K562 (cell line): Measurements from ENCODE around the gene LRRC57. TPM values are rescaled to one million over a fixed set of nuclear protein-coding genes. Genes with fewer than 3 reads are reported as not detected.

ENCODE experiments used
- E2F3 ChIP-seq: fragments of 250-450 bp; sonication (Bioruptor Pico); IDR thresholded peaks from 2 replicates; pipeline ENCODE4 v1.4.0; 2020; ENCODE audit warnings: mild to moderate bottlenecking
- ELF2 ChIP-seq: fragments of 250-450 bp; sonication (Bioruptor Pico); IDR thresholded peaks from 2 replicates; pipeline ENCODE4 v1.5.0; 2021; ENCODE audit warnings: mild to moderate bottlenecking
- GATA2 ChIP-seq: sonication (generic); formaldehyde crosslinking; IDR thresholded peaks from 2 replicates; pipeline ENCODE4 v1.4.0; 2020; ENCODE audit warnings: mild to moderate bottlenecking, missing genetic modification reagents
- JUND ChIP-seq, 2 experiments: IDR thresholded peaks; 2 replicates in 1 of 2; 3 replicates in 1 of 2; pipeline ENCODE4 v1.6.1; 2011; ENCODE audit warnings: borderline replicate concordance in 2 of 2, low read depth in 2 of 2, low read length in 2 of 2, improper control_type of control experiment in 1 of 2, missing biosample characterization in 1 of 2, missing genetic modification characterization in 1 of 2, missing genetic modification reagents in 1 of 2
- KAT8 ChIP-seq: fragments of 450-650 bp; IDR thresholded peaks from 2 replicates; pipeline ENCODE4 v1.6.1; 2016; ENCODE audit warnings: low read depth, mild to moderate bottlenecking
- RCOR1 ChIP-seq, 2 experiments: IDR thresholded peaks; 2 replicates each; pipeline ENCODE4 v1.6.1; 2012; ENCODE audit warnings: low read depth in 2 of 2, low read length in 2 of 2, borderline replicate concordance in 1 of 2, improper control_type of control experiment in 1 of 2
- ZFX ChIP-seq: sonication (generic); formaldehyde crosslinking; IDR thresholded peaks from 2 replicates; pipeline ENCODE4 v1.8.0; 2022; ENCODE audit warnings: mild to moderate bottlenecking, missing genetic modification reagents, moderate library complexity
- ZNF644 ChIP-seq: fragments of 200-800 bp; sonication (Bioruptor generic); IDR thresholded peaks from 2 replicates; pipeline ENCODE4 v1.6.1; 2016; ENCODE audit warnings: low read depth, missing genetic modification characterization, missing compliant biosample characterization
- ZZZ3 ChIP-seq: fragments of 450-650 bp; IDR thresholded peaks from 2 replicates; pipeline ENCODE4 v1.6.1; 2016; ENCODE audit warnings: antibody characterized with exemption, mild to moderate bottlenecking, moderate library complexity
- polyA plus RNA-seq, 8 experiments: library from polyadenylated mRNA; depleted of rRNA in 4 of 8; stranded (reverse) in 5 of 8; unstranded in 3 of 8; fragments of >200 nt; fragmentation: Nextera tagmentation in 2 of 8; fragmentation: Illumina TruSeq in 1 of 8; extraction: Ambion mirVana in 2 of 8; extraction: Trizol in 1 of 8; gene quantifications; 2 replicates each; pipeline versions ENCODE4 v1.2.1 to v1.2.3, GENCODE V29; 2011 to 2014; ENCODE audit warnings: inconsistent platforms in 1 of 8, missing spikeins in 1 of 8
- total RNA-seq, 7 experiments: library from RNA; depleted of rRNA in 6 of 7; stranded (reverse); fragments of >200 nt in 6 of 7; fragmentation: Illumina TruSeq in 2 of 7; extraction: Trizol in 2 of 7; gene quantifications; 2 replicates each; pipeline versions ENCODE4 v1.2.1 to v1.2.3, GENCODE V29; 2011 to 2021; ENCODE audit warnings: low replicate concordance in 1 of 7
- TF ChIP-seq, protein P1 (sequence below): fragments of 150-350 bp; IDR thresholded peaks from 2 replicates; pipeline ENCODE4 v1.6.1; 2014; ENCODE audit warnings: low read depth, mild to moderate bottlenecking, low read length, borderline replicate concordance
- TF ChIP-seq, protein P2 (sequence below): sonication (generic); formaldehyde crosslinking; IDR thresholded peaks from 2 replicates; pipeline ENCODE4 v1.9.0; 2022; ENCODE audit warnings: mild to moderate bottlenecking, missing genetic modification reagents
- TF ChIP-seq, protein P3 (sequence below): fragments of 250-450 bp; sonication (Bioruptor Pico); IDR thresholded peaks from 2 replicates; pipeline ENCODE4 v1.8.0; 2021; ENCODE audit warnings: borderline replicate concordance, mild to moderate bottlenecking, moderate library complexity; ENCODE audit not compliant: poor library complexity, severe bottlenecking
- TF ChIP-seq, protein P4 (sequence below): fragments of 450-650 bp; IDR thresholded peaks from 2 replicates; pipeline ENCODE4 v1.6.1; 2016; ENCODE audit warnings: borderline replicate concordance
- TF ChIP-seq, protein P5 (sequence below), 2 experiments: fragments of 450-650 bp; IDR thresholded peaks; 2 replicates each; pipeline ENCODE4 v1.6.1; 2018; ENCODE audit warnings: mild to moderate bottlenecking in 2 of 2, low read depth in 1 of 2; ENCODE audit not compliant: partially characterized antibody in 2 of 2

The LRRC57 gene
- total and polyA plus RNA-seq, 9 of the 15 experiments (the other 6 are each of a cell fraction or from before 2014, with no cell fraction given), result 3.9 to 20.4 (median 14.8) TPM

DNA sequence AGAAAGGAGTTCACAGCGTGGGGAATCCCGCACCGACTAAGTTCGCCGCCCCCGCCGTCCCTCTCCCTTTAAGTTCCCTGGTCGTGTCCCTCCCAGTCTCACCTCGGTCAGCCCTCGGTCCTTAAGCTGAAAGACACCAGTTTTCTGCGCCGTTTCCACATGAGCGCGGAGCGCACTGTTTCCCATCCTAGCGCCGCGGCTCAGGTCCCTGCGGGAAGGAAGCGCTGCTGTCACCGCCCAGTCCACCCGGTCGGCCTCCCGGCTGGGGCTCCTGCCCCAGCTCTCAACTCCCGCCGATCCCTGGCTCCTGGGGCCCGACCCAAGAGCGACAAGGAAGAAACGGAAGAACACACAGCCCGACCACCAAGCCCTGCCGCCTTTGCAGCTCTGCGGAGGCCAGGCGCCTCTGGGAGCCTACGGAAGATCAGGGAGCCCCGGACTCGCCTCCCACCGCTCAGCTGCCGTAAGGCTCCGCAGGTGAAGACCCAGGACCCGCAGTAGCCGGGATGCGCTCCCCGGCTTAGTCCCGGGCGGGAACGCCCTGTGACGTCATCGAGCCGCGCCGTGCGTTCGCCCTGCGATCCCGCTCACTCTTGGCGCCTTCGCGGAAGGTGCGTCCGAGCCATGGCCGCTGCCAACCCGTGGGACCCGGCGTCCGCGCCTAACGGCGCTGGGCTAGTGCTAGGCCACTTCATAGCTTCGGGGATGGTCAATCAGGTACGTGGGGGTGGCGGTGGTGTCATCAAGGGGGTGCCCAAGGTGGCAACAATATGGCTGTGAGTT is at the start of gene LRRC57, which contains the start of gene HAUS2 (continued):
- TF ChIP-seq, protein P1, sequence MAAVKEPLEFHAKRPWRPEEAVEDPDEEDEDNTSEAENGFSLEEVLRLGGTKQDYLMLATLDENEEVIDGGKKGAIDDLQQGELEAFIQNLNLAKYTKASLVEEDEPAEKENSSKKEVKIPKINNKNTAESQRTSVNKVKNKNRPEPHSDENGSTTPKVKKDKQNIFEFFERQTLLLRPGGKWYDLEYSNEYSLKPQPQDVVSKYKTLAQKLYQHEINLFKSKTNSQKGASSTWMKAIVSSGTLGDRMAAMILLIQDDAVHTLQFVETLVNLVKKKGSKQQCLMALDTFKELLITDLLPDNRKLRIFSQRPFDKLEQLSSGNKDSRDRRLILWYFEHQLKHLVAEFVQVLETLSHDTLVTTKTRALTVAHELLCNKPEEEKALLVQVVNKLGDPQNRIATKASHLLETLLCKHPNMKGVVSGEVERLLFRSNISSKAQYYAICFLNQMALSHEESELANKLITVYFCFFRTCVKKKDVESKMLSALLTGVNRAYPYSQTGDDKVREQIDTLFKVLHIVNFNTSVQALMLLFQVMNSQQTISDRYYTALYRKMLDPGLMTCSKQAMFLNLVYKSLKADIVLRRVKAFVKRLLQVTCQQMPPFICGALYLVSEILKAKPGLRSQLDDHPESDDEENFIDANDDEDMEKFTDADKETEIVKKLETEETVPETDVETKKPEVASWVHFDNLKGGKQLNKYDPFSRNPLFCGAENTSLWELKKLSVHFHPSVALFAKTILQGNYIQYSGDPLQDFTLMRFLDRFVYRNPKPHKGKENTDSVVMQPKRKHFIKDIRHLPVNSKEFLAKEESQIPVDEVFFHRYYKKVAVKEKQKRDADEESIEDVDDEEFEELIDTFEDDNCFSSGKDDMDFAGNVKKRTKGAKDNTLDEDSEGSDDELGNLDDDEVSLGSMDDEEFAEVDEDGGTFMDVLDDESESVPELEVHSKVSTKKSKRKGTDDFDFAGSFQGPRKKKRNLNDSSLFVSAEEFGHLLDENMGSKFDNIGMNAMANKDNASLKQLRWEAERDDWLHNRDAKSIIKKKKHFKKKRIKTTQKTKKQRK, result no peak
- TF ChIP-seq, protein P2, sequence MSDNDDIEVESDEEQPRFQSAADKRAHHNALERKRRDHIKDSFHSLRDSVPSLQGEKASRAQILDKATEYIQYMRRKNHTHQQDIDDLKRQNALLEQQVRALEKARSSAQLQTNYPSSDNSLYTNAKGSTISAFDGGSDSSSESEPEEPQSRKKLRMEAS (CRISPR knock-in tag), result peak; percentile 66
- 0 out of 2 replicates have a peak, but pooled peaks have one; percentile 25 for TF ChIP-seq ZNF644 (tag)
- peak; percentile 33; the same call in 1 of the 2 replicates for TF ChIP-seq ZZZ3
- TF ChIP-seq, protein P3, sequence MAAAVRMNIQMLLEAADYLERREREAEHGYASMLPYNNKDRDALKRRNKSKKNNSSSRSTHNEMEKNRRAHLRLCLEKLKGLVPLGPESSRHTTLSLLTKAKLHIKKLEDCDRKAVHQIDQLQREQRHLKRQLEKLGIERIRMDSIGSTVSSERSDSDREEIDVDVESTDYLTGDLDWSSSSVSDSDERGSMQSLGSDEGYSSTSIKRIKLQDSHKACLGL (CRISPR knock-in tag), result peak; percentile 31
- TF ChIP-seq, protein P4, sequence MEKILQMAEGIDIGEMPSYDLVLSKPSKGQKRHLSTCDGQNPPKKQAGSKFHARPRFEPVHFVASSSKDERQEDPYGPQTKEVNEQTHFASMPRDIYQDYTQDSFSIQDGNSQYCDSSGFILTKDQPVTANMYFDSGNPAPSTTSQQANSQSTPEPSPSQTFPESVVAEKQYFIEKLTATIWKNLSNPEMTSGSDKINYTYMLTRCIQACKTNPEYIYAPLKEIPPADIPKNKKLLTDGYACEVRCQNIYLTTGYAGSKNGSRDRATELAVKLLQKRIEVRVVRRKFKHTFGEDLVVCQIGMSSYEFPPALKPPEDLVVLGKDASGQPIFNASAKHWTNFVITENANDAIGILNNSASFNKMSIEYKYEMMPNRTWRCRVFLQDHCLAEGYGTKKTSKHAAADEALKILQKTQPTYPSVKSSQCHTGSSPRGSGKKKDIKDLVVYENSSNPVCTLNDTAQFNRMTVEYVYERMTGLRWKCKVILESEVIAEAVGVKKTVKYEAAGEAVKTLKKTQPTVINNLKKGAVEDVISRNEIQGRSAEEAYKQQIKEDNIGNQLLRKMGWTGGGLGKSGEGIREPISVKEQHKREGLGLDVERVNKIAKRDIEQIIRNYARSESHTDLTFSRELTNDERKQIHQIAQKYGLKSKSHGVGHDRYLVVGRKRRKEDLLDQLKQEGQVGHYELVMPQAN, result peak; percentile 85; the same call in 1 of the 2 replicates
- TF ChIP-seq ELF2 (CRISPR knock-in tag), result peak; percentile 82
- no peak for TF ChIP-seq KAT8
- peak in 1 of 2 experiments; percentile 79; a peak in 1 of 4 replicates for TF ChIP-seq RCOR1 (IDR thresholded peaks at IDR 0.05; ENCODE audit: borderline replicate concordance in 1 of 2, low read depth in 2 of 2, low read length in 2 of 2)
- TF ChIP-seq E2F3 (CRISPR knock-in tag), result peak; percentile 94
- TF ChIP-seq ZFX (CRISPR knock-in tag), result peak; percentile 80; the same call in 1 of the 2 replicates
- TF ChIP-seq, protein P5, sequence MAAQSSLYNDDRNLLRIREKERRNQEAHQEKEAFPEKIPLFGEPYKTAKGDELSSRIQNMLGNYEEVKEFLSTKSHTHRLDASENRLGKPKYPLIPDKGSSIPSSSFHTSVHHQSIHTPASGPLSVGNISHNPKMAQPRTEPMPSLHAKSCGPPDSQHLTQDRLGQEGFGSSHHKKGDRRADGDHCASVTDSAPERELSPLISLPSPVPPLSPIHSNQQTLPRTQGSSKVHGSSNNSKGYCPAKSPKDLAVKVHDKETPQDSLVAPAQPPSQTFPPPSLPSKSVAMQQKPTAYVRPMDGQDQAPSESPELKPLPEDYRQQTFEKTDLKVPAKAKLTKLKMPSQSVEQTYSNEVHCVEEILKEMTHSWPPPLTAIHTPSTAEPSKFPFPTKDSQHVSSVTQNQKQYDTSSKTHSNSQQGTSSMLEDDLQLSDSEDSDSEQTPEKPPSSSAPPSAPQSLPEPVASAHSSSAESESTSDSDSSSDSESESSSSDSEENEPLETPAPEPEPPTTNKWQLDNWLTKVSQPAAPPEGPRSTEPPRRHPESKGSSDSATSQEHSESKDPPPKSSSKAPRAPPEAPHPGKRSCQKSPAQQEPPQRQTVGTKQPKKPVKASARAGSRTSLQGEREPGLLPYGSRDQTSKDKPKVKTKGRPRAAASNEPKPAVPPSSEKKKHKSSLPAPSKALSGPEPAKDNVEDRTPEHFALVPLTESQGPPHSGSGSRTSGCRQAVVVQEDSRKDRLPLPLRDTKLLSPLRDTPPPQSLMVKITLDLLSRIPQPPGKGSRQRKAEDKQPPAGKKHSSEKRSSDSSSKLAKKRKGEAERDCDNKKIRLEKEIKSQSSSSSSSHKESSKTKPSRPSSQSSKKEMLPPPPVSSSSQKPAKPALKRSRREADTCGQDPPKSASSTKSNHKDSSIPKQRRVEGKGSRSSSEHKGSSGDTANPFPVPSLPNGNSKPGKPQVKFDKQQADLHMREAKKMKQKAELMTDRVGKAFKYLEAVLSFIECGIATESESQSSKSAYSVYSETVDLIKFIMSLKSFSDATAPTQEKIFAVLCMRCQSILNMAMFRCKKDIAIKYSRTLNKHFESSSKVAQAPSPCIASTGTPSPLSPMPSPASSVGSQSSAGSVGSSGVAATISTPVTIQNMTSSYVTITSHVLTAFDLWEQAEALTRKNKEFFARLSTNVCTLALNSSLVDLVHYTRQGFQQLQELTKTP (IDR thresholded peaks at IDR 0.05; ENCODE audit: low read depth in 1 of 2, partially characterized antibody in 2 of 2), result no peak
- TF ChIP-seq JUND (IDR thresholded peaks at IDR 0.05; ENCODE audit: borderline replicate concordance, low read depth, low read length), result peak; percentile 94
- TF ChIP-seq JUND (tag; IDR thresholded peaks at IDR 0.05; ENCODE audit: borderline replicate concordance, low read depth, low read length), result peak; percentile 90; the same call in 2 of the 3 replicates
- TF ChIP-seq GATA2 (CRISPR knock-in tag), result no peak
